OCI-LY7 (cell line): ENCODE measurements around the gene ASIP. TPM values are rescaled to one million over a fixed set of nuclear protein-coding genes. Genes with fewer than 3 reads are reported as not detected.

Experiments
- BruUV-seq: library from RNA; stranded (reverse); fragments of 400-500 nt; replicated peaks from 2 replicates; lab custom pipeline; 2021; lab: Mats Ljungman, UMichigan
- CTCF ChIA-PET: fragments of 300-600 bp; sonication (Branson Sonifier 250); formaldehyde crosslinking; loops from one replicate; lab custom pipeline; 2022; ENCODE audit warnings: antibody characterized with exemption; ENCODE audit not compliant: unreplicated experiment; lab: Charles Lee
- POLR2A ChIA-PET: fragments of 300-600 bp; sonication (Branson Sonifier 250); formaldehyde crosslinking; loops from one replicate; lab custom pipeline; 2022; ENCODE audit warnings: antibody characterized with exemption; lab: Charles Lee
- DNase-seq: peaks from one replicate; pipeline ENCODE4 v3.0.0-alpha.2; 2015; ENCODE audit warnings: low spot score
- H2AFZ ChIP-seq: fragments of 200-600 bp; sonication (generic), shearing (Covaris generic); 2 replicates; pipeline ENCODE4 v1.6.1; 2014; ENCODE audit warnings: mild to moderate bottlenecking, antibody characterized with exemption, low read length, moderate library complexity
- H3K27ac ChIP-seq: fragments of 200-600 bp; sonication (generic); 2 replicates; pipeline ENCODE4 v1.5.1; 2014; ENCODE audit warnings: mixed run types, low read depth, mild to moderate bottlenecking, moderate library complexity, low read length, inconsistent platforms; ENCODE audit not compliant: poor library complexity, severe bottlenecking
- H3K36me3 ChIP-seq: fragments of 200-600 bp; sonication (generic); 2 replicates; pipeline ENCODE4 v1.6.1; 2014; ENCODE audit warnings: mild to moderate bottlenecking, antibody characterized with exemption, low read length, moderate library complexity, mixed read lengths; ENCODE audit not compliant: insufficient read depth
- H3K4me1 ChIP-seq: fragments of 200-600 bp; sonication (generic); 2 replicates; pipeline ENCODE4 v1.5.1; 2014; ENCODE audit warnings: mild to moderate bottlenecking, low read length; ENCODE audit not compliant: insufficient read depth, poor library complexity, severe bottlenecking
- H3K4me2 ChIP-seq: fragments of 200-600 bp; sonication (generic); 2 replicates; pipeline ENCODE4 v1.6.1; 2014; ENCODE audit warnings: mild to moderate bottlenecking, low read length
- H3K4me3 ChIP-seq: fragments of 200-600 bp; sonication (generic); 2 replicates; pipeline ENCODE4 v1.5.1; 2014; ENCODE audit warnings: mild to moderate bottlenecking, low read depth, low read length; ENCODE audit not compliant: poor library complexity, severe bottlenecking
- H3K79me2 ChIP-seq: fragments of 200-600 bp; sonication (generic); 2 replicates; pipeline ENCODE4 v1.6.1; 2016; ENCODE audit warnings: low read depth, mild to moderate bottlenecking, low read length, moderate library complexity, mixed read lengths; ENCODE audit not compliant: insufficient read depth
- H3K9me2 ChIP-seq: fragments of 200-600 bp; sonication (generic); 2 replicates; pipeline ENCODE4 v1.6.1; 2016; ENCODE audit warnings: mild to moderate bottlenecking, low read length, mixed read lengths; ENCODE audit not compliant: insufficient read depth
- H3K9me3 ChIP-seq: fragments of 200-600 bp; sonication (generic); 2 replicates; pipeline ENCODE4 v1.6.1; 2014; ENCODE audit warnings: mild to moderate bottlenecking, mixed run types, low read length, mixed read lengths
- H4K20me1 ChIP-seq: fragments of 200-600 bp; sonication (generic); 2 replicates; pipeline ENCODE4 v1.6.1; 2014; ENCODE audit warnings: mild to moderate bottlenecking, antibody characterized with exemption, low read length, moderate library complexity, mixed read lengths; ENCODE audit not compliant: insufficient read depth
- CTCF ChIP-seq: fragments of 200-600 bp; sonication (generic); conservative IDR thresholded peaks from 2 replicates; pipeline ENCODE4 v1.5.1; 2014; ENCODE audit warnings: mild to moderate bottlenecking, antibody characterized with exemption, low read length, moderate library complexity, mixed read lengths
- EZH2phosphoT487 ChIP-seq: fragments of 200-600 bp; sonication (generic); IDR thresholded peaks from 2 replicates; pipeline ENCODE4 v1.6.1; 2018; ENCODE audit warnings: low read depth, borderline replicate concordance, mild to moderate bottlenecking, mixed run types, antibody characterized with exemption, low read length, moderate library complexity, mixed read lengths
- intact Hi-C: fragments of 100-400 bp; cut with micrococcal nuclease; formaldehyde crosslinking; loops from one replicate; pipeline ENCODE4 v1.10.0; 2022; ENCODE audit not compliant: unreplicated experiment
- total RNA-seq, 2 experiments: library from RNA; depleted of rRNA in 1 of 2; stranded (reverse); fragments of >200 nt in 1 of 2; shearing (Covaris generic) in 1 of 2; gene quantifications; 2 replicates each; pipeline ENCODE4 v1.2.3, GENCODE V29; 2014 to 2022

ASIP gene
- total RNA-seq, 2 experiments from 2014 or later, result 0.32 to 0.82 TPM

- Histone ChIP-seq H3K9me3 (peaks cover 54% of the 10 kb centered on the region; the same call in 1 of the 2 replicates), H3K79me2 (no peaks in the 10 kb centered on the region), H3K36me3 (peaks cover 3% of the 10 kb centered on the region; the same call in 1 of the 2 replicates), H2AFZ (no peak overlapping the region; the same call in 1 of the 2 replicates), H3K4me1 (peaks cover 24% of the 10 kb centered on the region), H4K20me1 (no peaks in the 10 kb centered on the region), H3K27ac (peak overlapping the region; percentile 77), H3K4me2 (no peak overlapping the region), H3K9me2 (no peaks in the 10 kb centered on the region), H3K4me3 (no peak overlapping the region)
- intact Hi-C loops, result no loop called here
- BruUV-seq, result no TSS peak
- POLR2A ChIA-PET, result interaction anchor here (0.8 to 1.5 kb wide), 2 partner anchors 12 to 23 kb away, joined by 3 to 4 read pairs; no protein-coding TSS in a partner anchor
- DNase-seq, result no peak
- CTCF ChIA-PET, result interaction anchor here (0.6 kb wide), 1 partner anchor 146 kb away, joined by 3 read pairs; no protein-coding TSS in a partner anchor
- TF ChIP-seq EZH2phosphoT487 (no peak), CTCF (no peak)
These were observed 32.1 kb upstream of the ASIP start for GRCh38 chr20:34209111-34209510.

GRCh38 chr20:34210271-34210670 is 31.0 kb upstream of the ASIP start:
- Histone ChIP-seq H3K79me2 (no peaks in the 10 kb centered on the region), H3K9me3 (peaks cover 54% of the 10 kb centered on the region; the same call in 1 of the 2 replicates), H3K4me1 (peaks cover 24% of the 10 kb centered on the region), H2AFZ (peak overlapping the region; percentile 28; the same call in 1 of the 2 replicates), H3K36me3 (peaks cover 3% of the 10 kb centered on the region; the same call in 1 of the 2 replicates), H3K9me2 (no peaks in the 10 kb centered on the region), H3K27ac (peak overlapping the region; percentile 77), H4K20me1 (no peaks in the 10 kb centered on the region), H3K4me2 (peak overlapping the region; percentile 45), H3K4me3 (peak overlapping the region; percentile 18)
- POLR2A ChIA-PET, result interaction anchor here (1.5 kb wide), 1 partner anchor 24 kb away, joined by 4 read pairs; no protein-coding TSS in a partner anchor
- peak; percentile 75 for DNase-seq
- TF ChIP-seq CTCF, result no peak
- TF ChIP-seq EZH2phosphoT487, result no peak
- intact Hi-C loops, result loop anchor here (1.0 kb wide), 1 partner anchor 31 kb away; the partner anchor contains the start of gene ASIP
- CTCF ChIA-PET, result no interaction called here
- no TSS peak for BruUV-seq

DNA sequence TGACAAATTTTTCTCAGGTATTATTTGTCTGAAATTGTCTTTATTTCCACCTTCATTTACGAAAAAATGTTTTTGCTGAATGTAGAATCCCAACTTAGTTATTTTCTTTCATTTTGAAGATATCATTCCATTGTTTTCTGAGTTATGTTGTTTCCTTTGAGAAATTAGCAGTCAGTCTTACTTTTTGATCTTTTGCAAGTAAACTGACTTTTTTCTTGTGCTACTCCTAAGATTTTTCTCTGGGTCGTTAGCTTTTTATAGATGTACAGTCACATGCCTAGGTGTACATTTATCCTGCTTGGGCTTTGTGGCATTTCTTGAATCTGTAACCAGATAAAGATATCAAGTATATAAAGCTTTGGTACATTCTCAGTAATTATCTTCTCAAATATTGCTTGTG is 29.6 kb upstream of the ASIP start:
- Histone ChIP-seq H3K9me2 (no peaks in the 10 kb centered on the region), H3K36me3 (peaks cover 3% of the 10 kb centered on the region; the same call in 1 of the 2 replicates), H2AFZ (no peak overlapping the region), H3K4me1 (peaks cover 24% of the 10 kb centered on the region), H3K79me2 (no peaks in the 10 kb centered on the region), H3K27ac (peak overlapping the region; percentile 77), H3K4me3 (no peak overlapping the region), H3K9me3 (peaks cover 49% of the 10 kb centered on the region; the same call in 1 of the 2 replicates), H4K20me1 (no peaks in the 10 kb centered on the region), H3K4me2 (no peak overlapping the region)
- no TSS peak for BruUV-seq
- ChIA-PET CTCF (no interaction called here), POLR2A (interaction anchor here (0.6 kb wide), 1 partner anchor 304 kb away, joined by 3 read pairs; no protein-coding TSS in a partner anchor)
- peak; percentile 33 for DNase-seq
- TF ChIP-seq CTCF (no peak), EZH2phosphoT487 (no peak)
- intact Hi-C loops, result no loop called here
